Activated CD8-positive, alpha-beta T cell treated with anti-CD3 and anti-CD28 coated beads for 36 hours (primary cell): ENCODE data around the gene FLAD1. TPM values are rescaled to one million over a fixed set of nuclear protein-coding genes. Genes with fewer than 3 reads are reported as not detected.

Experiments
- ATAC-seq: fragments of 200-7000 bp; cut with Tn5 transposase; one replicate; pipeline ENCODE4 v1.10.0; 2021; ENCODE audit warnings: mild to moderate bottlenecking, moderate library complexity
- CTCF ChIA-PET: fragments of 350-600 bp; sonication (Branson Sonifier 250); formaldehyde crosslinking; loops from one replicate; lab custom pipeline; 2021; ENCODE audit warnings: antibody characterized with exemption; lab: Charles Lee
- POLR2A ChIA-PET: fragments of 350-600 bp; sonication (Branson Sonifier 250); formaldehyde crosslinking; loops from one replicate; lab custom pipeline; 2021; ENCODE audit warnings: antibody characterized with exemption; lab: Charles Lee
- DNase-seq: peaks from one replicate; pipeline ENCODE4 v3.0.0-alpha.2; 2020
- H3K27ac Mint-ChIP-seq: one replicate; pipeline ENCODE4 v1.8.0; 2021; ENCODE audit warnings: mild to moderate bottlenecking, mixed read lengths
- H3K27me3 Mint-ChIP-seq: one replicate; pipeline ENCODE4 v1.8.0; 2021; ENCODE audit warnings: mixed read lengths
- H3K36me3 Mint-ChIP-seq: one replicate; pipeline ENCODE4 v1.8.0; 2021; ENCODE audit warnings: low read depth, mixed read lengths
- H3K4me1 Mint-ChIP-seq: one replicate; pipeline ENCODE4 v1.8.0; 2021; ENCODE audit warnings: low read depth, mixed read lengths
- H3K4me3 Mint-ChIP-seq: one replicate; pipeline ENCODE4 v1.8.0; 2021; ENCODE audit warnings: mild to moderate bottlenecking, moderate library complexity, mixed read lengths
- H3K9me3 Mint-ChIP-seq: one replicate; pipeline ENCODE4 v1.8.0; 2021; ENCODE audit warnings: mixed read lengths
- CTCF ChIP-seq: fragments of 200-600 bp; IDR thresholded peaks from one replicate; pipeline ENCODE4 v1.8.0; 2022; ENCODE audit warnings: antibody characterized with exemption, mild to moderate bottlenecking
- intact Hi-C: fragments of 100-400 bp; cut with micrococcal nuclease; formaldehyde crosslinking; loops from one replicate; pipeline ENCODE4 v1.10.0; 2022
- total RNA-seq, 2 experiments: library from RNA; stranded (reverse); gene quantifications; one replicate each; pipeline ENCODE4 v1.2.3, GENCODE V29; 2021

The FLAD1 gene
- total RNA-seq, 2 experiments from 2014 or later = 31.5 to 32.9 TPM

- Mint-ChIP-seq H3K9me3 (no peaks in the 10 kb centered on the region), H3K4me3 (no peak overlapping the region), H3K27me3 (no peaks in the 10 kb centered on the region), H3K4me1 (peaks cover 28% of the 10 kb centered on the region), H3K36me3 (peaks cover 12% of the 10 kb centered on the region), H3K27ac (peak overlapping the region; percentile 67)
- peak; percentile 28 for DNase-seq
- intact Hi-C loops = loop anchor here (5.0 kb wide), 2 partner anchors 45 to 90 kb away; partner anchors contain the start of gene EFNA4
- ATAC-seq = no peak
- TF ChIP-seq CTCF = no peak
- CTCF ChIA-PET = interaction anchor here (0.8 to 6.5 kb wide), 11 partner anchors 8 to 221 kb away, joined by 3 to 34 read pairs (median 4); partner anchors contain the start of genes PBXIP1, PMVK and PYGO2
- POLR2A ChIA-PET = interaction anchor here (0.8 to 6.9 kb wide), 8 partner anchors 11 to 29 kb away, joined by 3 to 55 read pairs (median 10); partner anchors contain the start of genes FLAD1, PBXIP1 and PYGO2
These were observed 10.4 kb upstream of the FLAD1 start for GRCh38 chr1:154972517-154973343.

GRCh38 chr1:154973344-154974101, 9.6 kb upstream of the FLAD1 start:
- Mint-ChIP-seq H3K9me3 (no peaks in the 10 kb centered on the region), H3K4me3 (no peak overlapping the region), H3K4me1 (peaks cover 30% of the 10 kb centered on the region), H3K27ac (no peak overlapping the region), H3K36me3 (peaks cover 14% of the 10 kb centered on the region), H3K27me3 (no peaks in the 10 kb centered on the region)
- intact Hi-C loops = loop anchor here (5.0 kb wide), 2 partner anchors 44 to 89 kb away; partner anchors contain the start of gene EFNA4
- DNase-seq (peak; percentile 99), ATAC-seq (peak; percentile 29)
- ChIA-PET POLR2A (interaction anchor here (0.6 to 6.9 kb wide), 9 partner anchors 10 to 196 kb away, joined by 3 to 55 read pairs (median 5); partner anchors contain the start of genes FLAD1, PBXIP1 and PYGO2), CTCF (interaction anchor here (0.8 to 6.5 kb wide), 12 partner anchors 9 to 221 kb away, joined by 3 to 34 read pairs (median 4); partner anchors contain the start of genes PBXIP1, PMVK and PYGO2)
- no peak for TF ChIP-seq CTCF

- ATAC-seq = peak; percentile 87
- intact Hi-C loops = loop anchor here (5.0 kb wide), 2 partner anchors 43 to 88 kb away; partner anchors contain the start of gene EFNA4
- ChIA-PET CTCF (interaction anchor here (1.0 to 6.5 kb wide), 9 partner anchors 10 to 220 kb away, joined by 3 to 34 read pairs (median 4); partner anchors contain the start of genes PMVK and PYGO2), POLR2A (interaction anchor here (0.9 to 6.9 kb wide), 15 partner anchors 9 to 195 kb away, joined by 3 to 55 read pairs (median 5); partner anchors contain the start of genes FLAD1, LENEP, PBXIP1 and PYGO2)
- Mint-ChIP-seq H3K4me3 (no peak within 1 kb of the TSS), H3K27ac (no peak within 1 kb of the TSS), H3K4me1 (peaks cover 30% of the 10 kb centered on the region), H3K9me3 (no peaks in the 10 kb centered on the region), H3K27me3 (no peaks in the 10 kb centered on the region), H3K36me3 (peaks cover 18% of the 10 kb centered on the region)
- peak; percentile 99 for DNase-seq
- no peak for TF ChIP-seq CTCF
These were observed 8.9 kb upstream of the FLAD1 start, which contains the start of gene CKS1B for GRCh38 chr1:154974102-154974807. TSS of gene CKS1B (plus strand) at chr1:154974681. CDS start at chr1:154974746, 65 bp downstream.

GRCh38 chr1:154974808-154975408, 8.2 kb upstream of the FLAD1 start:
- ChIA-PET CTCF (interaction anchor here (1.0 to 6.5 kb wide), 4 partner anchors 14 to 96 kb away, joined by 4 to 34 read pairs (median 6); partner anchors contain the start of gene PYGO2), POLR2A (interaction anchor here (0.7 to 6.9 kb wide), 14 partner anchors 9 to 194 kb away, joined by 3 to 55 read pairs (median 6); partner anchors contain the start of genes FLAD1, LENEP and PYGO2)
- peaks cover 22% of the 10 kb centered on the region for H3K36me3 Mint-ChIP-seq
- H3K4me1 Mint-ChIP-seq = peaks cover 25% of the 10 kb centered on the region
- no peak overlapping the region for H3K27ac Mint-ChIP-seq
- ATAC-seq = peak; percentile 60
- DNase-seq = peak; percentile 97
- no peaks in the 10 kb centered on the region for H3K9me3 Mint-ChIP-seq
- TF ChIP-seq CTCF = no peak
- intact Hi-C loops = loop anchor here (5.0 kb wide), 2 partner anchors 42 to 87 kb away; partner anchors contain the start of gene EFNA4
- no peak overlapping the region for H3K4me3 Mint-ChIP-seq
- no peaks in the 10 kb centered on the region for H3K27me3 Mint-ChIP-seq
